Muscle of leg (tissue), 11 donors: Measurements from ENCODE around the gene CAMSAP2. TPM values are rescaled to one million over a fixed set of nuclear protein-coding genes. Genes with fewer than 3 reads are reported as not detected.
A peak's percentile ranks its signal among the peaks of the same experiment; 100 is the strongest.
"Not testable (repeated sequence)": the region's sequence is repeated elsewhere in the genome, so short reads cannot be mapped to it uniquely, and the experiment has no call there.

ENCODE experiments used
- DNase-seq: peaks from one replicate; pipeline ENCODE4 v3.0.0; 2013
- H3K27ac ChIP-seq: one replicate; pipeline ENCODE4 v1.5.1; 2013; ENCODE audit warnings: mild to moderate bottlenecking, low read length, control low read depth
- H3K27me3 ChIP-seq: one replicate; pipeline ENCODE4 v1.6.1; 2013; ENCODE audit warnings: low read length; ENCODE audit not compliant: control insufficient read depth, insufficient read depth
- H3K36me3 ChIP-seq: one replicate; pipeline ENCODE4 v1.6.1; 2013; ENCODE audit warnings: low read length; ENCODE audit not compliant: control insufficient read depth, insufficient read depth
- H3K4me1 ChIP-seq: one replicate; pipeline ENCODE4 v1.6.1; 2013; ENCODE audit warnings: low read length; ENCODE audit not compliant: control insufficient read depth, insufficient read depth
- H3K4me3 ChIP-seq: one replicate; pipeline ENCODE4 v1.5.1; 2013; ENCODE audit warnings: low read length, control low read depth
- H3K9me3 ChIP-seq: replicated peaks from 2 replicates; pipeline ENCODE4 v1.6.1; 2013; ENCODE audit warnings: low read depth, low read length; ENCODE audit not compliant: control insufficient read depth
- WGBS: methylation state at CpG from one replicate; pipeline ENCODE4 v1.1.5; 2013; ENCODE audit warnings: missing lambda C conversion rate; ENCODE audit not compliant: insufficient coverage; 5-methylcytosine and 5-hydroxymethylcytosine counted together
- polyA plus RNA-seq, 8 donors: library from polyadenylated mRNA; unstranded; fragments of 120-200 nt; gene quantifications; one replicate each; pipeline versions ENCODE4 v1.2.1 to v1.2.3, GENCODE V29; 2013; ENCODE audit warnings: inconsistent platforms in 1 of 8, low replicate concordance in 1 of 8; ENCODE audit not compliant: insufficient read length in 8 of 8, insufficient read depth in 1 of 8
- total RNA-seq: library from RNA; stranded (reverse); fragments of 120-200 nt; gene quantifications from one replicate; pipeline ENCODE4 v1.2.4, GENCODE V29; 2013

CAMSAP2 gene
- total and polyA plus RNA-seq, 9 donors = 14.0 to 36.0 (median 18.9) TPM

DNA sequence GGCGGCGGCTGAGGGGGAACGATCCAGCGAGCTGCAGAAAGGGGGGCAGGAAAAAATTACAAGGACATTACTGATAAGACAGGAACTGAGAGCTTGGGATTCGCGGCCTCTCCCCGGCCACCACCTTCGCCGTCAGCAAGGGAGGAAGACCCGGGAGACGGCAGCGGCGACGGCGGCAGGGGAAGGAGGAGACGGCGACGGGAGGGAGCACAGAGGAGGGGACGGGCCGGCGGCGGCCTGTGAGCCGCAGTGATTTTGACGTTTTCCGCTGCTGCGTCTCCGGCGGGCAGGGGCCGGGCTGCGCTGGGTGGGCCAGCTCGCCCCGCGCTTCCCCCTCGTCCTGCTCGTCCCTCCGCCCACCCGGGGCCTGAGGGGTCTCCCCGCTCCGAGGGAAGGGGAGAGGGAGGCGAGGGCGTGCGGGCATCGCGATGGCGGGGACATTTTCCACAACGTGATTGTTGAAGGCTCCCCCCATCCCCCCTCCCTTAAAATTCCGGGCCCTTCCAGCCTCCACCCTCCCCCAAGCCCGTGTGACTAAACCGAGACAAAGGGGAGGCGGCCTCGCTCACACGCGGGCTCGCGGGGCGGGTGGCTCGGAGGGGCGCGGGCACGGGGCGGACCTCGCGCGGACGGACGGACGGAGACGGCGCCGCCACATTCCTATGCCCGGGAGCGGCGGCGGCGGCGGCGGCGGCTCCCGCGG lies 407 bp downstream of the CAMSAP2 start:
- peak; percentile 93 for DNase-seq
- H3K4me1 ChIP-seq = peaks cover 8% of the 10 kb centered on the region
- H3K4me3 ChIP-seq = peak overlapping the region; percentile 87
- WGBS = under 1% methylated on average over 59 of the region's 80 CpGs
- no peaks in the 10 kb centered on the region for H3K27me3 ChIP-seq
- no peaks in the 10 kb centered on the region for H3K9me3 ChIP-seq
- peak overlapping the region; percentile 99 for H3K27ac ChIP-seq
- H3K36me3 ChIP-seq = no peaks in the 10 kb centered on the region

DNA sequence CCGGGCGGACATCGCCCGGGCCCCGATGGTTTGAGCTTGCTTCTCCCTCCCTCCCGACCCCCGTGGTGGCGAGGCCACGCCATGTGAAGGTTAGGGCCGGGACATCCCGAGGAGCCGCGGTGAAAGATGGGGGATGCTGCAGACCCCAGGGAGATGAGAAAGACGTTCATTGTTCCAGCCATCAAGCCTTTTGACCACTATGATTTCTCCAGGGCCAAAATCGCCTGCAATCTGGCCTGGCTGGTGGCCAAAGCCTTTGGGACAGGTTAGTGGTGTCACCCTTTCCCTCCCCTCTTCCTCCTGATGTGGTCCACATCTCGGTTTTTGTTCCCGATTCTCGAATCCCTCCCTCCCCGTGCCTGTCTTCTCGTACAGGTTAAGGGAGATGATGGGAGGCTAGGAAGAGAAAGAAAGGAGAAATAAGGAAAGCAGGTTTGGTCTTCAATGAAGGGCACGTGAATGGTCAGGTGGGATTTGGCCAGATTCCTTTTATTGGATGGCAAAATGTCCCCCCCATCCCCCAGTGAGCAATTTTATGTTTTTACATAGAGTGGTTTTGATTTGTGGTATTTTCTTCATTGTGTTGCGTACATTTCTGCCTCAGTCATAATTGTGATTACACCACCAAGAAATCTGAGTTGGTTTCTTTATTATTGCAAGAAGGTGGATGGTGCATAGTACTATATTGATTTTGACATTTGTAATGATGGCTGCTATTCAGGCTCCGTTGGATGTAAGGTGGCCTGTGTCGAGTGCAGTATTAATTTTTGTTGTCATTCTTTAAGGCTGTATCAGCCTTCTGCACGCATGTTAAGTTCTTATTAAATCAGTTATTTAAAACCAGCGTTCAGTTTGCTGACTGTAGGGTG lies 1.2 kb downstream of the CAMSAP2 start:
- H3K27me3 ChIP-seq = no peaks in the 10 kb centered on the region

DNA sequence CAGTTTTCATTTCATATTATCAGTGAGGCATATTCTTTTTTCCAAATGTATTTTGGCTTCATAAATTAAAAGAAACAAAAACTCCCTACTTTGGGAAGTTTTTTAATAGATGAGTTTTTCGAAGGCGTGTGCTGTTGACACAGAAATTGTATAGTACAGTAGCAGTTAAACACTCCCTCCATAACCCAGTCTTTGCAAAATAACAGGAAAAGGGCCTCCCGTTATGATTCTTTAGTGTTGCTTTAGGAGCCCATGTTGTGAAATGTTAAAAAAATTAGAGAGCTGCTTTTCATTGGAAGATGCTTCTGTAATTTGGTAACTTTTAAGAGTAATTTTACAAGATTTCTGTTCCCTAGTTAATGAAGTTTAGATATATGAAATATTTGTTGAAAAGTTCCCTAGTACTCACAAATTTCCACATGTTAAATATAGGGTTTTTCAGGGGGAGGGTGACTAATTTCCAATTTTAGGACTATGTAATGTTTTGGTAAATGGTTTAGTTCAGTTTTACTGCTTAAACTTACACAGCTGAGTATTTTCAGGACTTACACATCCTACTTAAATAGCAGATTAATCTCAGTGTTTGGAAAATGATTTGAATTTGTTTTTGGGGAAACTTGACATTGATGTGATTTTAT lies 2.0 kb downstream of the CAMSAP2 start:
- H3K27me3 ChIP-seq = no peaks in the 10 kb centered on the region
- peak overlapping the region; percentile 87 for H3K4me3 ChIP-seq
- H3K36me3 ChIP-seq = no peaks in the 10 kb centered on the region
- H3K27ac ChIP-seq = peak overlapping the region; percentile 99
- H3K9me3 ChIP-seq = no peaks in the 10 kb centered on the region
- DNase-seq = peak; percentile 26
- WGBS = no CpG with 5 or more reads among the region's 3 CpGs
- peaks cover 8% of the 10 kb centered on the region for H3K4me1 ChIP-seq

More for the DNA sequence above, 1.2 kb downstream of the CAMSAP2 start:
- H3K4me3 ChIP-seq = peak overlapping the region; percentile 87
- peak; percentile 58 for DNase-seq
- H3K36me3 ChIP-seq = no peaks in the 10 kb centered on the region
- peak overlapping the region; percentile 99 for H3K27ac ChIP-seq
- WGBS = 2% methylated on average over 11 of the region's 26 CpGs
- H3K4me1 ChIP-seq = peaks cover 8% of the 10 kb centered on the region
- no peaks in the 10 kb centered on the region for H3K9me3 ChIP-seq

DNA sequence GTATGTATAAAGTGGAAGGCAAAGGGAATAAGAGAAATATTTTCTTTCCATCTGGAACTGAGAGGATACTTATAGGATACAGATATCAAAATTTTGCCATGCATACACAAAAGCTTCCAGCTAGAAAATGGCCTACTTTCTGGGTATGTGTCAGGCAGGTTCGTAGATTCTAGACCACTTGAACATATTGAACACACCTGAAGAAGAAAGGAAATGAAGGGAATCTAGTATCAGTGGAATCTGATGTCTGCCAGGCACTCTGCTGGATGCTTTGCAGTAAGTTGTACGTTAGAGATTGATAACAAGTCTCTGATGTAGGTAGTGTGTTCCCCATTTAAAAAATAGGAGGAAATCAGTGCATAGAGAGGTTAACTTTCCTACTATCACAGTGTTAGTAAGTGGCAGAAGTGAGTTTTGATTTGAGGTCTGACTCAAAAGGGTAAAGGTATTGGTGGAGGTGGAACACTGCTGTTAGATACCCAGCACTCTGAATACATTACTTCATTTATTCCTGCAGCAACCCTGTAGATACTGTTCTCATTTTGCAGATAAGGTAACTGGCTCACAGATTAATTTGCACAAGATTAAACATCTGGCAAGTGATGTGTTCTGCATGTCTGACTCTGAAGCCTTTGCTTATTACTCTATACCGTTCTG lies 3.0 kb downstream of the CAMSAP2 start:
- H3K27me3 ChIP-seq = no peaks in the 10 kb centered on the region
- no peaks in the 10 kb centered on the region for H3K36me3 ChIP-seq
- no peak for DNase-seq
- no peak overlapping the region for H3K27ac ChIP-seq
- H3K4me1 ChIP-seq = peaks cover 8% of the 10 kb centered on the region
- H3K9me3 ChIP-seq = no peaks in the 10 kb centered on the region
- no peak overlapping the region for H3K4me3 ChIP-seq
- WGBS = 13% methylated on average over 1 of the region's 3 CpGs

DNA sequence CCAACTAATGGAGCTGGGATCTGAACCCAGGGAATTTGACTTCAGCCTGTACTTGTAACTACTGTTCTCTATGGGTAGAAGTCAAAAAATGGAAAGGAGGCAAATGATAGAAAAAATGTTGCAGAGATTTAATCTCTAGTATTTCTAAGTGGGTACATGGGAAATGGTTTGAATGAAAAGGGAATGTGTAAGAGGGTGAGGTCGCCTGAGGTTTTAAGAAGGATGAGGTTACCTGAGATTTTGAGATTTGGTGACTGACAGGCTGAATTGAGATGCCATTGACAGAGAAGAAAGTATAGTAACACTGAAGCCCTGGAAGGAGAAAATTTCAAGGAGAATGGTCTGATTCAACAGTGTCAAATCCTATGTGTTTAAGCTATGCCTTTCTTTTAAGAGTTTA lies 5.5 kb downstream of the CAMSAP2 start:
- no peaks in the 10 kb centered on the region for H3K36me3 ChIP-seq
- H3K27ac ChIP-seq = no peak overlapping the region
- peaks cover 2% of the 10 kb centered on the region for H3K4me1 ChIP-seq
- no peak for DNase-seq
- WGBS = 93% methylated on average over 1 of the region's 1 CpG
- no peaks in the 10 kb centered on the region for H3K27me3 ChIP-seq
- no peaks in the 10 kb centered on the region for H3K9me3 ChIP-seq
- no peak overlapping the region for H3K4me3 ChIP-seq

DNA sequence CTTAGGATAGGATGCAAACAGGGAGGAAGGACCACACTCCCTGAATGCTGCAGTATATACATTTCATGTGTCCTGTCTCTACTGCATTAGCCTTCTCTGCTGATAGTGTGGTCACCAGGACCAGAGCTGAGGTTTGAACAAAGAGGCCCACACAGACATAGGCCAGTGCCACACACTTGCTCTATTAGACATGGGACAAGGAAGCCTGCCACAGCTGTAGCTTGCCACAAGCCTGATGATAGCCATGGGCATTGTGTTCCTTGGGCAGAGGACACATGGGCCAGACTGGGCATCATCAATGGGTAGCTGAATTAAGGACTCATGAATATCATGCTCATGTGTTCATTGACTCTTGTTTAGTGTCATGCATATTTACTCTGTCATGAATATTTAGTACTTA lies 10.4 kb downstream of the CAMSAP2 start:
- Histone ChIP-seq H3K4me1 (no peaks in the 10 kb centered on the region), H3K4me3 (no peak overlapping the region), H3K27ac (no peak overlapping the region)

DNA sequence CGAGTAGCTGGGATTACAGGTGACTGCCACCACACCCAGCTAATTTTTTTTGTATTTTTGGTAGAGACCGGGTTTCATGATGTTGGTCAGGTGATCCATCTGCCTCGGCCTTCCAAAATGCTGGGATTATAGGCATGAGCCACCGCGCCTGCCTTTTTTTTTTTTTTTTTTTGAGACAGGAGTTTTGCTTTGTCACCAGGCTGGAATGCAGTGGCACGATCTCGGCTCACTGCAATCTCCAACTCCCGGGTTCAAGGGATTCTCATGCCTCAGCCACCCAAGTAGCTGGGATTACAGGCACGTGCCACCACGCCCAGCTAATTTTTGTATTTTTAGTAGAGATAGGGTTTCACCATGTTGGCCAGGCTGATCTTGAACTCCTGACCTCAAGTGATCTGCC lies 12.1 kb downstream of the CAMSAP2 start:
- H3K36me3 ChIP-seq, H3K27ac ChIP-seq, H3K9me3 ChIP-seq, H3K27me3 ChIP-seq, H3K4me1 ChIP-seq, H3K4me3 ChIP-seq, DNase-seq: not testable (repeated sequence)
- no CpG with 5 or more reads among the region's 10 CpGs for WGBS

More for the DNA sequence above, 10.4 kb downstream of the CAMSAP2 start:
- Histone ChIP-seq H3K36me3 (peaks cover 2% of the 10 kb centered on the region), H3K27me3 (no peaks in the 10 kb centered on the region), H3K9me3 (no peaks in the 10 kb centered on the region)
- no peak for DNase-seq

DNA sequence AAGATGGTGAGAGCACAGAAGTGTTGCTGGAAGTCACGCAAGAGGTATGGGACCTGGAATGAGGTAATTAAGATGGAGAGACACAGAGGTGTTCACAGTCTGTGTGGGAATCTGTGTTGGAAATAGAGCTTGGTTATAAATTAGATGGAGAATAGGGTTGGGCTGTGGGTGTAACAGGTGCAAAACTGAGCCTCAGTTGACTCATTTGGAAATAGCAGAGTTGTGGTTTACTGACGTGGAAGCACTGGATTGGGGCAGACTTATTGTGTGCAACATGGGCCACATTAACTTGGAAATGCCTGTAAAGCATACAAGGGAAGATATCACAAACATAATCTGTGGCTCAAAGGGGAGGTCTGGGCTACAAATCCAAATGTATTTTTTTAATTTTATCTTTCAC lies 13.0 kb downstream of the CAMSAP2 start:
- DNase-seq = no peak
- peaks cover 2% of the 10 kb centered on the region for H3K36me3 ChIP-seq
- no peak overlapping the region for H3K27ac ChIP-seq
- no peak overlapping the region for H3K4me3 ChIP-seq
- no peaks in the 10 kb centered on the region for H3K4me1 ChIP-seq
- no peaks in the 10 kb centered on the region for H3K9me3 ChIP-seq
- H3K27me3 ChIP-seq = no peaks in the 10 kb centered on the region
- 92% methylated on average over 1 of the region's 2 CpGs for WGBS

DNA sequence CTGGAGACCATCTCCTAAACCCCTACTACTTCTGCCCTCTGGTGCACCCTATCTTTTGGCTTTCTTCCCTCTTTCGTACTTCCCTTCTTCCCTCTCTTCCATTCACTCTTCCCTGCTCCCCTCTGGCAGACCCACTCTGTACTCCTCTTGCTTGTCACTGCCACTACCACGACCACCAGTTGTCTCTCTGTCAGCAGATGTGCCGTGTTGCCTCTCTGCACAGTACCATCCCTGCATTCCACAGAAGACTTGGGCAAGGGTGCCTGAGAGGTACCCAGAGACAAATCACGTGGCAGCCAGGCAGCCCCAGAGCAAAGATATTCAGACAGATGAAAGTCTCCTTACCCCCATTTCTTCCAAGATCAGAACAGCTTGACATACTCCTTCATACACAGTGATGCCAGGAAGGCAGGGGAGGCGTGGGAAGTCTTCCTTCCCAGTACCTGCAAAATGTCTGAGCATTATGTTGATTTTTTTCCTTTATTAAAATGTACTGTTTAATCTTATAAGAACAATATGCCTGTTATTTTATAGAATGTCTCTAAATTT lies 15.0 kb downstream of the CAMSAP2 start:
- no peak overlapping the region for H3K27ac ChIP-seq
- peaks cover 2% of the 10 kb centered on the region for H3K36me3 ChIP-seq
- no peak for DNase-seq
- no peaks in the 10 kb centered on the region for H3K4me1 ChIP-seq
- no peaks in the 10 kb centered on the region for H3K9me3 ChIP-seq
- no peak overlapping the region for H3K4me3 ChIP-seq
- WGBS = 90% methylated on average over 1 of the region's 5 CpGs
- no peaks in the 10 kb centered on the region for H3K27me3 ChIP-seq
